ENCODE results near the gene PANX2.

DNA sequence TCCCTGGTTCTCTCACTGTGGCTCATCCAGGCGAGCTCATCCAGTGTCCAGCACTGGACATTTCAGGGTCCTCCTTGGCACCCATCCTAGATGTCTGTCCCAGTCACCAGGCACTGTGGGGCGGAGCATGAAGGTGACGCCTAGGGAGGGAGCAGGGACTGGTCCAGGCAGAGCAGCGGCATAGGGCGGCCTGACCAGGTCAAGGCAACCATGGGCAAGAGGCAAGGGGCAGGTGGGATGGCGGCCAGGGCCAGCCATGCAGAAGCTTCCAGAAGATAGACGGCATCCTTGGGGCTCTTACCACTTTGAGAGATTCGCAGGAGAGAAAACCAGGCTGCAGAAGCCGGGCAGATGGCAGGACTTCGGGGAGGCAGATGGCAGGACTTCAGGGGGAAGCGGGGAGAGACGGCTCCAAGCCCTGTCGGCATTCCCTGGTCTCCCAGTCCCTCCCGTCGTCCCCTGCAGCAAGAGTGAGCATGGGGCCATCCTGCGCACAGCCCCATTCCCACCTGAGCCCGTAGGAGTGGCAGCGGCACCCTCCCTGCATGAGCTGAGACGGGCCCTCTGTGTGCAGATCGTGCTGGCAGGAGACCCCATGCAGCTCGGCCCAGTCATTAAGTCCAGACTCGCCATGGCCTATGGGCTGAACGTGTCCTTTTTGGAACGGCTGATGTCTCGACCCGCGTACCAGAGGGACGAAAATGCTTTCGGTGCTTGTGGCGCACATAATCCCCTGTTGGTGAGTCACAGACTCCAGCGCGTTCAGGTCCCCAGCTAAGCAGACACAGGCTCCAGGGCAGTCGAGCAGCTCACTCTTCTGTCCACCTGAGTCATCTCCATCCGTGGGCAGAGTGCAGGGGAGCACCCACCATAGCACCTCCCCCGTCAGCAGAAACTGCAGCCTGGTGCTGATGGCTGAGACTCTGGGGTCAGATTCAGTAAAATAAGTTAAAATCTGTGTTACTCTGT, 20.1 kb upstream of the PANX2 start:
- TF ChIP-seq CTCF (IDR thresholded peaks at IDR 0.05), result no peak
- TF ChIP-seq POLR2A (IDR thresholded peaks at IDR 0.05), result no peak
